GM12875 (cell line): ENCODE data around the gene DIMT1.

Experiments
- H3K4me3 ChIP-seq: one replicate; pipeline ENCODE4 v1.5.1; 2011; ENCODE audit warnings: low read depth, low read length, control low read depth
- TF ChIP-seq, protein P1 (sequence below): IDR thresholded peaks from 2 replicates; pipeline ENCODE4 v1.5.1; 2011; ENCODE audit warnings: low read depth, mild to moderate bottlenecking, control low read depth, inconsistent platforms, low read length, moderate library complexity, borderline replicate concordance; ENCODE audit not compliant: insufficient read depth

The DIMT1 gene

DNA sequence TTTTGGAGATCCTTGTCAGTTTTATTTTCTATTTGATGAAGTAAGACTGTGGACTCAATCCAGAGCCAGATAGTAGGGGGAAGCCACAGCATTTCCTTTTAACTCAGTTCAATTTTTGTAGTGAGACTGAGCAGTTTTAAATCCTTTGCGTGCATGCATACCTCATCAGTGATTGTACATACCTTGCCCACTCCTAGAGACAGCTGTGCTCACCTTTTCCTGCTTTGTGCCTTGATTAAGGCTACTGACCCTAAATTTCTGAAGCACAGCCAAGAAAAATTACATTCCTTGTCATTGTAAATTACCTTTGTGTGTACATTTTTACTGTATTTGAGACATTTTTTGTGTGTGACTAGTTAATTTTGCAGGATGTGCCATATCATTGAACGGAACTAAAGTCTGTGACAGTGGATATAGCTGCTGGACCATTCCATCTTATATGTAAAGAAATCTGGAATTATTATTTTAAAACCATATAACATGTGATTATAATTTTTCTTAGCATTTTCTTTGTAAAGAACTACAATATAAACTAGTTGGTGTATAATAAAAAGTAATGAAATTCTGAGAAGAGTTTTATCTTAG lies 17.8 kb downstream of the DIMT1 start:
- H3K4me3 ChIP-seq: no peak overlapping the region
- TF ChIP-seq, protein P1, sequence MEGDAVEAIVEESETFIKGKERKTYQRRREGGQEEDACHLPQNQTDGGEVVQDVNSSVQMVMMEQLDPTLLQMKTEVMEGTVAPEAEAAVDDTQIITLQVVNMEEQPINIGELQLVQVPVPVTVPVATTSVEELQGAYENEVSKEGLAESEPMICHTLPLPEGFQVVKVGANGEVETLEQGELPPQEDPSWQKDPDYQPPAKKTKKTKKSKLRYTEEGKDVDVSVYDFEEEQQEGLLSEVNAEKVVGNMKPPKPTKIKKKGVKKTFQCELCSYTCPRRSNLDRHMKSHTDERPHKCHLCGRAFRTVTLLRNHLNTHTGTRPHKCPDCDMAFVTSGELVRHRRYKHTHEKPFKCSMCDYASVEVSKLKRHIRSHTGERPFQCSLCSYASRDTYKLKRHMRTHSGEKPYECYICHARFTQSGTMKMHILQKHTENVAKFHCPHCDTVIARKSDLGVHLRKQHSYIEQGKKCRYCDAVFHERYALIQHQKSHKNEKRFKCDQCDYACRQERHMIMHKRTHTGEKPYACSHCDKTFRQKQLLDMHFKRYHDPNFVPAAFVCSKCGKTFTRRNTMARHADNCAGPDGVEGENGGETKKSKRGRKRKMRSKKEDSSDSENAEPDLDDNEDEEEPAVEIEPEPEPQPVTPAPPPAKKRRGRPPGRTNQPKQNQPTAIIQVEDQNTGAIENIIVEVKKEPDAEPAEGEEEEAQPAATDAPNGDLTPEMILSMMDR: no peak

DNA sequence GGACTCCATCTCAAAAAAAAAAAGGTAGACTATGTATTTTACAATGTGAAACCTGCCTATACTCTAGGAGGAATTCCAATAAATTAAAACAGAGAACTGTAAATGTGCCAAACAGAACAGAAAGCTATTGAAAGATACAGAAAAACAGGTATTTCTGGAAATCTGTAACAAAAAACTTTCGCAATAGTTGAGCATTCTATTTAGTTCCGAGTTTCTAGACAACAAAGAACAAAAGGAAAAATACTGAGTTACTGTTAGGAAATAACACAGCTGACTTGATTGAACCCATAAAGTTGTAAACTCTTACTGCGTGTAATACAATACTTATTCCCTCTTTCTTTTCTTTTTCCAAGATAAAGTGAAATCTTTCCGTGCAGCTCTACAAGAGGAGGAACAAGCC lies 18.6 kb downstream of the DIMT1 start:
- no peak overlapping the region for H3K4me3 ChIP-seq
- TF ChIP-seq, protein P1: no peak

DNA sequence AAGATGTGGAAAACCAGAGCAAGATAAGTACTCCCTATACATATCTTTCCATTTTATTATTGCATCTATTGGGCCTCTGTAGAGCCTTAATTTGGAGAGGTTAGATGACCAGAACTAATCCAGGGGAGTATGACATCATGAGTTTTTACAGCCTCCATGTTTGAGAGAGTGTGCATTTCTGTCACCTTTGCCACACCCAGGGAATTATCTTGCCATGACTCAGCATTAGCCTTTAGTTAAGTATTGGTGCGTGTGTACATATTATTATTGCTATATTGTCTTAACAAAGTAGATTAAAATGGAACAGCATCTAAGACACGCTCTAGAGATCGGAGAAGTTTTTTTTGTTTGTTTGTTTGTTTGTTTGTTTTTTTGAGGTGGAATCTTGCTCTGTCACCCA lies 27.6 kb downstream of the DIMT1 start:
- no peak overlapping the region for H3K4me3 ChIP-seq
- TF ChIP-seq, protein P1: no peak

DNA sequence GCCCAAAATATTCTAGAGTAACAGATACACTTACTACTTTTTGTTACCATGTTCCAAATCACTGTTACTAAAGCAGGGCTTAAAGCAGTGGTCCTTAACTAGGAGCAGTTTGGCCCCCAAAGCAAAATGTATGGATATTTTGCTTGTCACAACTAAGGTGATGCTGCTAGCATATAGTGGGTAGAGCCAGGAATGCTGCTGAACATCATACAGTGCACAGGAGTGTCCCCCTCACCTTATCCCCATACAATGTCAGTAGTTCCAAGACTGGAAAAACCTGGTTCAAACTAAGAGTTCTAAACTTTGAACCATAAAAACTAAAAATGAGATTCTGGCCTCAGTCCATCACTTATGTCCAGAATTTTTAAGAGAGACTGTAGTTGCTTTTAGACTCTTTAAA lies 28.1 kb downstream of the DIMT1 start:
- no peak overlapping the region for H3K4me3 ChIP-seq
- TF ChIP-seq, protein P1: no peak

DNA sequence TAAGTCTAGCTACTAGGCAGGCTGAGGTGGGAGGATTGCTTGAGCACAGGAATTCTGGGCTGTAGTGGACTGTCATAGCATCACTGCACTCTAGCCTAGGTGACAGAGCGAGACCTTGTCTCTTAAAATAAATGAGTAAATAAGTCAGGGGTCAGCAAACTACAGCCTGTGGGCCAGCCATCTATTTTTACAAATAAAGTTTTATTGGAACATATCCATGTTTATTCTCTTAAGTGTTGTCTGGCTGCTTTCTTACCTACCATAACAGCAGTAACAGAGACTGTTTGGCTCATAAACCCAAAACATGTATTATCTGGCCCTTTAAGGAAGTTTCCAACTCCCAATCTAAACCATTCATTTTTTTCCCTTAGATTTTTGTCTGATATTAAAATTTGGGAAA lies 29.6 kb downstream of the DIMT1 start:
- TF ChIP-seq, protein P1: no peak

DNA sequence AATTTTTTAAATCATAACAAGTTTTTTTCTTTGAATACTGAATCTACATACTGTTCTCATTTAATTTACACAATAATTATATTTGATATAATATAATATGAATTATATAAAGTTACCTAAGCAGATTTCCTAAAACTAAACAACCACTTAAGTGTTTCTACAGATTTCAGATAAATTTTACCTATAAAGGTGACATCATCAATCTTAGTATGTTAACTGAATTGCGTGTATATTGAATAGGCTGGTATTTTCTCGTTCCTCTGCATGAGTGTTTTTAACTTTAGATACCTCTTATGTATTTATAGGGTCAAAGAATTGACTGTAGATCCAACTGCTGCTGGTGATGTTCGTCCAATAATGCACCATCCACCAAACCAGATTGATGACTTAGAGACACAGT lies 30.3 kb downstream of the DIMT1 start:
- H3K4me3 ChIP-seq: no peak overlapping the region
- TF ChIP-seq, protein P1: no peak

More for the DNA sequence above, 29.6 kb downstream of the DIMT1 start:
- H3K4me3 ChIP-seq: no peak overlapping the region

DNA sequence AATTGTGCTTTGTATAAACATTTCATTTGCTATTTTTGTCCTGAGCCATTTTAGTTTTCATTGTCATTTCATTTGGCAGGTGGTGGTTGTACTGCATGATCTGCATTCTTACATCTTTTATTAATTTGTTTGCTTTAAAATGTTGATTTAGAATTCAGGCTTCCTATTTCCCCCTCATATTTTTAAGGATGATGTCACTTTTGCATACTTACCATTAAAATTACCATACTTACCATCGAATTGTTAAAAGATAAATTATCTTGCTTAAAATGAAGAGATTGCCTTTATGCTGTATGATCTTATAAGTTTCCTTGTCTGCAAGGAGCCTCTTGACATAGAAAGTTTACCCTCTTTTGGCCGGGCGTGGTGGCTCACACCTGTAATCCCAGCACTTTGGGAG lies 31.1 kb downstream of the DIMT1 start:
- no peak overlapping the region for H3K4me3 ChIP-seq
- TF ChIP-seq, protein P1: no peak
